ENCODE results near the gene NKX1-1.

GRCh38 chr4:1370321-1371124, 35.7 kb downstream of the NKX1-1 start:
- TF ChIP-seq CTCF (IDR thresholded peaks at IDR 0.05) = no peak
- no peak for TF ChIP-seq POLR2A (IDR thresholded peaks at IDR 0.05)
